SK-N-SH (cell line): ENCODE results near the gene SYT7. TPM values are rescaled to one million over a fixed set of nuclear protein-coding genes. Genes with fewer than 3 reads are reported as not detected.

Experiments used
- CTCF ChIA-PET: fragments of 300-600, 350-600 bp; formaldehyde crosslinking; extraction: SDS; loops from one replicate; lab custom pipeline; 2021; lab: Yijun Ruan, JAX
- POLR2A ChIA-PET: fragments of 350-600 bp; sonication (Branson Sonifier 250); formaldehyde crosslinking; extraction: SDS; loops from one replicate; lab custom pipeline; 2020; ENCODE audit warnings: antibody characterized with exemption, inconsistent platforms; lab: Yijun Ruan, JAX
- DNase-seq: peaks from one replicate; pipeline ENCODE4 v3.0.0; 2012
- H2AFZ ChIP-seq: fragments of 200-600 bp; sonication (generic); 2 replicates; pipeline ENCODE4 v1.8.1; 2016; ENCODE audit warnings: antibody characterized with exemption, mild to moderate bottlenecking, low read depth
- H3F3A ChIP-seq: fragments of 200-600 bp; sonication (generic); replicated peaks from 2 replicates; pipeline ENCODE3; 2016; ENCODE audit warnings: antibody characterized with exemption, mild to moderate bottlenecking; ENCODE audit not compliant: insufficient read depth
- H3K27ac ChIP-seq, 2 experiments: fragments of 200-500 bp in 1 of 2; fragments of 200-600 bp in 1 of 2; sonication (Bioruptor generic) in 1 of 2; sonication (generic), shearing (Covaris generic) in 1 of 2; 2 replicates each; pipeline versions ENCODE4 v1.5.1 to v1.6.1; 2014 to 2016; ENCODE audit warnings: low read depth in 2 of 2, inconsistent platforms in 1 of 2, low read length in 1 of 2, mild to moderate bottlenecking in 1 of 2, mixed read lengths in 1 of 2
- H3K27me3 ChIP-seq: fragments of 200-600 bp; sonication (generic), shearing (Covaris generic); 2 replicates; pipeline ENCODE4 v1.6.1; 2016; ENCODE audit warnings: mixed run types; ENCODE audit not compliant: insufficient read depth
- H3K36me3 ChIP-seq, 2 experiments: fragments of 200-500 bp in 1 of 2; fragments of 200-600 bp in 1 of 2; sonication (Bioruptor generic) in 1 of 2; sonication (generic) in 1 of 2; replicated peaks in 1 of 2; 2 replicates each; pipeline versions ENCODE3 to v1.5.1; 2014 to 2016; ENCODE audit warnings: low read length in 1 of 2, mild to moderate bottlenecking in 1 of 2; ENCODE audit not compliant: insufficient read depth in 2 of 2, control insufficient read depth in 1 of 2
- H3K4me1 ChIP-seq, 2 experiments: fragments of 200-500 bp in 1 of 2; fragments of 200-600 bp in 1 of 2; sonication (Bioruptor generic) in 1 of 2; sonication (generic), shearing (Covaris generic) in 1 of 2; 2 replicates each; pipeline versions ENCODE4 v1.5.1 to v1.6.1; 2014 to 2016; ENCODE audit warnings: low read depth in 1 of 2, low read length in 1 of 2, mixed run types in 1 of 2; ENCODE audit not compliant: insufficient read depth in 2 of 2, control insufficient read depth in 1 of 2
- H3K4me2 ChIP-seq: fragments of 200-600 bp; sonication (generic), shearing (Covaris generic); 2 replicates; pipeline ENCODE4 v1.6.1; 2017; ENCODE audit warnings: mixed run types
- H3K4me3 ChIP-seq, 2 experiments: fragments of 200-500 bp in 1 of 2; fragments of 200-600 bp in 1 of 2; sonication (Bioruptor generic) in 1 of 2; sonication (generic), shearing (Covaris generic) in 1 of 2; 2 replicates each; pipeline versions ENCODE4 v1.5.1 to v1.8.1; 2014 to 2016; ENCODE audit warnings: low read depth in 2 of 2, inconsistent platforms in 1 of 2, low read length in 1 of 2, mild to moderate bottlenecking in 1 of 2, mixed read lengths in 1 of 2, moderate library complexity in 1 of 2
- H3K79me2 ChIP-seq: fragments of 200-600 bp; sonication (generic); 2 replicates; pipeline ENCODE4 v1.8.1; 2017; ENCODE audit warnings: mild to moderate bottlenecking; ENCODE audit not compliant: insufficient read depth
- H3K9ac ChIP-seq: fragments of 200-600 bp; sonication (generic); 2 replicates; pipeline ENCODE4 v1.6.1; 2017; ENCODE audit warnings: mixed run types
- H3K9me2 ChIP-seq: fragments of 200-600 bp; sonication (generic); 2 replicates; pipeline ENCODE4 v1.6.1; 2017; ENCODE audit warnings: mixed run types
- H3K9me3 ChIP-seq: fragments of 200-600 bp; sonication (generic); 2 replicates; pipeline ENCODE4 v1.6.1; 2017; ENCODE audit warnings: mixed run types, mild to moderate bottlenecking, moderate library complexity
- H4K20me1 ChIP-seq: fragments of 200-600 bp; sonication (generic); 2 replicates; pipeline ENCODE4 v1.6.1; 2017; ENCODE audit warnings: mild to moderate bottlenecking, mixed run types; ENCODE audit not compliant: insufficient read depth
- CHD2 ChIP-seq: fragments of 150-350 bp; IDR thresholded peaks from 2 replicates; pipeline ENCODE4 v1.6.1; 2018; ENCODE audit warnings: low read length; ENCODE audit not compliant: partially characterized antibody
- CTCF ChIP-seq: fragments of 200-600 bp; sonication (generic); IDR thresholded peaks from 2 replicates; pipeline ENCODE4 v1.6.1; 2017; ENCODE audit warnings: antibody characterized with exemption, mild to moderate bottlenecking, moderate library complexity
- ELF1 ChIP-seq: IDR thresholded peaks from 2 replicates; pipeline ENCODE4 v1.4.0; 2012
- EP300 ChIP-seq, 2 experiments: IDR thresholded peaks; 2 replicates each; pipeline versions ENCODE4 v1.4.0 to v1.6.1; 2012; ENCODE audit warnings: borderline replicate concordance in 1 of 2, low read depth in 1 of 2, low read length in 1 of 2
- EZH2phosphoT487 ChIP-seq: fragments of 200-600 bp; sonication (generic); IDR thresholded peaks from 2 replicates; pipeline ENCODE4 v1.6.1; 2017; ENCODE audit warnings: low read depth, mixed run types, mild to moderate bottlenecking, antibody characterized with exemption, moderate library complexity, borderline replicate concordance
- FOSL2 ChIP-seq: IDR thresholded peaks from 2 replicates; pipeline ENCODE4 v1.4.0; 2012; ENCODE audit warnings: low read depth, mild to moderate bottlenecking, moderate library complexity, borderline replicate concordance
- GATA2 ChIP-seq: sonication (generic); formaldehyde crosslinking; IDR thresholded peaks from 2 replicates; pipeline ENCODE4 v1.5.0; 2020; ENCODE audit warnings: mild to moderate bottlenecking, missing genetic modification reagents
- JUND ChIP-seq: IDR thresholded peaks from 2 replicates; pipeline ENCODE4 v1.4.0; 2012
- MEF2A ChIP-seq: IDR thresholded peaks from 2 replicates; pipeline ENCODE4 v1.4.0; 2012; ENCODE audit warnings: low read depth, borderline replicate concordance
- MXI1 ChIP-seq: IDR thresholded peaks from 2 replicates; pipeline ENCODE4 v1.6.1; 2012; ENCODE audit warnings: mild to moderate bottlenecking, low read depth, low read length, improper control_type of control experiment
- NRF1 ChIP-seq: IDR thresholded peaks from 2 replicates; pipeline ENCODE4 v1.6.1; 2012; ENCODE audit warnings: low read depth, mild to moderate bottlenecking, low read length
- RAD21 ChIP-seq: IDR thresholded peaks from 2 replicates; pipeline ENCODE4 v1.6.1; 2012; ENCODE audit warnings: mild to moderate bottlenecking, low read length
- RCOR1 ChIP-seq: fragments of 150-350 bp; IDR thresholded peaks from 2 replicates; pipeline ENCODE4 v1.6.1; 2017; ENCODE audit warnings: antibody characterized with exemption, low read length
- RFX5 ChIP-seq: IDR thresholded peaks from 2 replicates; pipeline ENCODE4 v1.6.1; 2012; ENCODE audit warnings: mild to moderate bottlenecking, improper control_type of control experiment, low read length
- RXRA ChIP-seq: IDR thresholded peaks from 2 replicates; pipeline ENCODE4 v1.4.0; 2012; ENCODE audit warnings: low read depth, mild to moderate bottlenecking, borderline replicate concordance
- TAF1 ChIP-seq: IDR thresholded peaks from 2 replicates; pipeline ENCODE4 v1.6.1; 2012; ENCODE audit warnings: low read depth, mild to moderate bottlenecking, low read length, moderate library complexity, borderline replicate concordance
- TCF12 ChIP-seq: IDR thresholded peaks from 2 replicates; pipeline ENCODE4 v1.4.0; 2012
- TEAD4 ChIP-seq: IDR thresholded peaks from 2 replicates; pipeline ENCODE4 v1.4.0; 2012; ENCODE audit warnings: mild to moderate bottlenecking, borderline replicate concordance; ENCODE audit not compliant: insufficient read depth
- USF1 ChIP-seq: IDR thresholded peaks from 2 replicates; pipeline ENCODE4 v1.4.0; 2012; ENCODE audit warnings: low read depth, borderline replicate concordance
- USF2 ChIP-seq: fragments of 150-350 bp; IDR thresholded peaks from 2 replicates; pipeline ENCODE4 v1.6.1; 2017; ENCODE audit warnings: antibody characterized with exemption, low read length, low read depth, borderline replicate concordance
- YY1 ChIP-seq: IDR thresholded peaks from 2 replicates; pipeline ENCODE4 v1.4.0; 2012; ENCODE audit warnings: low read depth, mild to moderate bottlenecking
- WGBS: methylation state at CpG from one replicate; pipeline ENCODE4 v1.1.6; 2017; ENCODE audit warnings: low lambda C conversion rate; 5-methylcytosine and 5-hydroxymethylcytosine counted together
- polyA plus RNA-seq, 3 experiments: library from polyadenylated mRNA; depleted of rRNA; stranded (reverse); fragments of >200 nt; gene quantifications; 2 replicates each; pipeline ENCODE4 v1.2.3, GENCODE V29; 2012
- TF ChIP-seq, protein P1 (sequence below): IDR thresholded peaks from 2 replicates; pipeline ENCODE4 v1.6.1; 2012; ENCODE audit warnings: mild to moderate bottlenecking, low read depth, low read length, moderate library complexity

The SYT7 gene
- polyA plus RNA-seq, 1 of the 3 experiments (the other 2 are of a cell fraction): 1.1 TPM

GRCh38 chr11:61505106-61505505 is 75.8 kb downstream of the SYT7 start:
- Histone ChIP-seq H3K79me2 (no peaks in the 10 kb centered on the region), H4K20me1 (no peaks in the 10 kb centered on the region), H3K9ac (no peak overlapping the region), H3F3A (no peaks in the 10 kb centered on the region), H3K36me3 (no peaks in the 10 kb centered on the region), H3K9me3 (no peaks in the 10 kb centered on the region), H3K4me2 (no peak overlapping the region), H3K27me3 (peaks cover 24% of the 10 kb centered on the region), H3K4me1 (peaks cover 0 to 8% of the 10 kb centered on the region in 2 experiments; a peak in 2 of 4 replicates), H3K27ac (no peak overlapping the region), H3K4me3 (no peak overlapping the region), H3K9me2 (no peaks in the 10 kb centered on the region), H2AFZ (no peak overlapping the region)
- no peak for DNase-seq
- POLR2A ChIA-PET: no interaction called here
- TF ChIP-seq RCOR1 (no peak), USF1 (no peak), RFX5 (no peak), JUND (no peak), TAF1 (no peak), EP300 (IDR thresholded peaks at IDR 0.05; ENCODE audit: borderline replicate concordance in 1 of 2, low read depth in 1 of 2, low read length in 1 of 2) (no peak), ELF1 (no peak), MEF2A (no peak), TEAD4 (no peak), NRF1 (no peak)
- 73% methylated on average over 5 of the region's 5 CpGs for WGBS
- CTCF ChIA-PET: interaction anchor here (0.6 to 33.4 kb wide), 3 partner anchors 12 to 70 kb away, joined by 3 to 670 read pairs (median 404); partner anchors contain the start of gene SYT7

DNA sequence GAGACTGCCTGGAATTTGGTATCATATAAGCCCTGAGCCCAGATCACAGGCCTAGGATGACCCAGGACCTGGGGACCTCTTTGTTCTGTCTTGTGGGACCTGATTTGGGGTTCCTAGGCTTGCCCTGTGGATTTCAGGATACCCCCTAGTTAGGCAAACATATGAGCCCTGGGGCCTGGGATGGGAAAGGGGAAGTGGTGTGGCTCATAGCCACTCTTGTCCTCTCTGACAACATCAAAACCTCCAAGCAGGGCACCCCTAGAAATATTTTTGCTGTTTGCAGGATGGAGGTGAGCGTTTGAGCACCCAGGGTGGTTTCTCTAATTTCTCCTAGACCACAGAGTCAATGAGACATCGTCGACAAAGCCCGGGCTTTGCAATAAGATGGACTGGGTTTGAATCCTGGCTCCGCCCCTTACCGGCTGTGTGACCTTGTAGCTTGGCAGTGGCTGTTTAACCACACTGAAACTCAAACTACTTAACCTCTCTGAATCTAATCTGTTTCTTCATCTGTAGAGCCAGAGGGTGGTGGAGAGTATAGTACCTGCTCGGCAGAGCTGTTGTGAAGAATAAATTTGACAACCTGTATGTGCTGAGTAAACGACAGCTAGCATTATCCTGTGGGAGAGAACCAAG is 77.6 kb downstream of the SYT7 start:
- no peaks in the 10 kb centered on the region for H3K9me2 ChIP-seq
- ChIA-PET POLR2A (no interaction called here), CTCF (interaction anchor here (1.2 to 2.4 kb wide), 4 partner anchors 14 to 110 kb away, joined by 3 to 12 read pairs (median 6); a partner anchor contains a TSS)
- WGBS: 77% methylated on average over 8 of the region's 8 CpGs
- H3K4me1 ChIP-seq: no peaks in the 10 kb centered on the region; a peak in 2 of 4 replicates
- H3K9ac ChIP-seq: no peak overlapping the region
- no peak for DNase-seq
- no peaks in the 10 kb centered on the region for H3K79me2 ChIP-seq
- no peak overlapping the region for H2AFZ ChIP-seq
- H3K4me3 ChIP-seq: no peak overlapping the region
- H4K20me1 ChIP-seq: no peaks in the 10 kb centered on the region
- no peaks in the 10 kb centered on the region for H3F3A ChIP-seq
- H3K9me3 ChIP-seq: no peaks in the 10 kb centered on the region
- no peak overlapping the region for H3K4me2 ChIP-seq
- H3K36me3 ChIP-seq: no peaks in the 10 kb centered on the region
- no peak overlapping the region for H3K27ac ChIP-seq
- peaks cover 18% of the 10 kb centered on the region for H3K27me3 ChIP-seq
- TF ChIP-seq CTCF: no peak
- TF ChIP-seq, protein P1, sequence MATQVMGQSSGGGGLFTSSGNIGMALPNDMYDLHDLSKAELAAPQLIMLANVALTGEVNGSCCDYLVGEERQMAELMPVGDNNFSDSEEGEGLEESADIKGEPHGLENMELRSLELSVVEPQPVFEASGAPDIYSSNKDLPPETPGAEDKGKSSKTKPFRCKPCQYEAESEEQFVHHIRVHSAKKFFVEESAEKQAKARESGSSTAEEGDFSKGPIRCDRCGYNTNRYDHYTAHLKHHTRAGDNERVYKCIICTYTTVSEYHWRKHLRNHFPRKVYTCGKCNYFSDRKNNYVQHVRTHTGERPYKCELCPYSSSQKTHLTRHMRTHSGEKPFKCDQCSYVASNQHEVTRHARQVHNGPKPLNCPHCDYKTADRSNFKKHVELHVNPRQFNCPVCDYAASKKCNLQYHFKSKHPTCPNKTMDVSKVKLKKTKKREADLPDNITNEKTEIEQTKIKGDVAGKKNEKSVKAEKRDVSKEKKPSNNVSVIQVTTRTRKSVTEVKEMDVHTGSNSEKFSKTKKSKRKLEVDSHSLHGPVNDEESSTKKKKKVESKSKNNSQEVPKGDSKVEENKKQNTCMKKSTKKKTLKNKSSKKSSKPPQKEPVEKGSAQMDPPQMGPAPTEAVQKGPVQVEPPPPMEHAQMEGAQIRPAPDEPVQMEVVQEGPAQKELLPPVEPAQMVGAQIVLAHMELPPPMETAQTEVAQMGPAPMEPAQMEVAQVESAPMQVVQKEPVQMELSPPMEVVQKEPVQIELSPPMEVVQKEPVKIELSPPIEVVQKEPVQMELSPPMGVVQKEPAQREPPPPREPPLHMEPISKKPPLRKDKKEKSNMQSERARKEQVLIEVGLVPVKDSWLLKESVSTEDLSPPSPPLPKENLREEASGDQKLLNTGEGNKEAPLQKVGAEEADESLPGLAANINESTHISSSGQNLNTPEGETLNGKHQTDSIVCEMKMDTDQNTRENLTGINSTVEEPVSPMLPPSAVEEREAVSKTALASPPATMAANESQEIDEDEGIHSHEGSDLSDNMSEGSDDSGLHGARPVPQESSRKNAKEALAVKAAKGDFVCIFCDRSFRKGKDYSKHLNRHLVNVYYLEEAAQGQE: no peak
- TF ChIP-seq TAF1: no peak
- TF ChIP-seq RXRA: no peak
- TF ChIP-seq CHD2: no peak
- no peak for TF ChIP-seq TEAD4
- TF ChIP-seq YY1: no peak
- no peak for TF ChIP-seq FOSL2
- no peak for TF ChIP-seq EZH2phosphoT487
- TF ChIP-seq TCF12: no peak
- no peak for TF ChIP-seq MXI1
- TF ChIP-seq GATA2 (CRISPR knock-in tag): no peak
- no peak for TF ChIP-seq ELF1
- TF ChIP-seq RAD21: no peak
- TF ChIP-seq USF2: no peak
